AG08396 (cell line): ENCODE results near the gene GPRC5C.
"Not testable (repeated sequence)": the region's sequence is repeated elsewhere in the genome, so short reads cannot be mapped to it uniquely, and the experiment has no call there.

Experiments
- DNase-seq: peaks from one replicate; pipeline ENCODE4 v3.0.0; 2012; ENCODE audit warnings: low spot score, mixed read lengths

GPRC5C gene

GRCh38 chr17:74472890-74473289 lies 41.0 kb downstream of the GPRC5C start:
- no peak for DNase-seq

- DNase-seq: no peak
These were observed 41.4 kb downstream of the GPRC5C start for GRCh38 chr17:74473294-74473693.

- DNase-seq: no peak
These were observed 42.3 kb downstream of the GPRC5C start for GRCh38 chr17:74474043-74474792.

- DNase-seq: no peak
These were observed 43.3 kb downstream of the GPRC5C start for GRCh38 chr17:74475189-74475588.

GRCh38 chr17:74477411-74477810 lies 45.5 kb downstream of the GPRC5C start:
- no peak for DNase-seq

GRCh38 chr17:74478420-74479100 lies 46.7 kb downstream of the GPRC5C start:
- DNase-seq: no peak

- no peak for DNase-seq
These were observed 48.4 kb downstream of the GPRC5C start for GRCh38 chr17:74480290-74480689.

GRCh38 chr17:74481621-74482020 lies 49.7 kb downstream of the GPRC5C start:
- DNase-seq: no peak

GRCh38 chr17:74484066-74484465 lies 52.2 kb downstream of the GPRC5C start:
- DNase-seq: no peak

- no peak for DNase-seq
These were observed 53.3 kb downstream of the GPRC5C start for GRCh38 chr17:74485022-74485743.

- DNase-seq: no peak
These were observed 54.0 kb downstream of the GPRC5C start for GRCh38 chr17:74485841-74486240.

- DNase-seq: not testable (repeated sequence)
These were observed 56.4 kb downstream of the GPRC5C start for GRCh38 chr17:74488276-74488675.

GRCh38 chr17:74490716-74491115 lies 58.8 kb downstream of the GPRC5C start:
- no peak for DNase-seq

- no peak for DNase-seq
These were observed 59.7 kb downstream of the GPRC5C start for GRCh38 chr17:74491626-74492025.

- peak; percentile 70 for DNase-seq
These were observed 61.5 kb downstream of the GPRC5C start for GRCh38 chr17:74493331-74493833.
